ENCODE data around the gene NACA2. TPM values are rescaled to one million over a fixed set of nuclear protein-coding genes. Genes with fewer than 3 reads are reported as not detected.

Gene NACA2
- total RNA-seq, 1 experiment from 2014 or later = not detected

GRCh38 chr17:61584266-61584665 lies 6.8 kb downstream of the NACA2 start:
- POLR2A ChIA-PET = no interaction called here
- H3K9me3 Mint-ChIP-seq = no peaks in the 10 kb centered on the region
- H3K4me1 Mint-ChIP-seq = peaks cover 3% of the 10 kb centered on the region; the same call in 1 of the 2 replicates
- CTCF ChIA-PET = interaction anchor here (1.1 to 2.4 kb wide), 3 partner anchors 10 to 172 kb away, joined by 3 to 13 read pairs (median 3); no protein-coding TSS in a partner anchor
- no peak for ATAC-seq
- H3K4me3 Mint-ChIP-seq = no peak overlapping the region
- DNase-seq (ENCODE audit: low spot score) = no peak
- H3K27ac Mint-ChIP-seq = no peak overlapping the region
- TF ChIP-seq SP1 (CRISPR knock-in tag; conservative IDR thresholded peaks at IDR 0.05) = no peak
- TF ChIP-seq JAZF1 (CRISPR knock-in tag; IDR thresholded peaks at IDR 0.05) = no peak
- no peak for TF ChIP-seq ZNF138 (CRISPR knock-in tag; conservative IDR thresholded peaks at IDR 0.05)
- no peak for TF ChIP-seq NR2C2 (CRISPR knock-in tag; IDR thresholded peaks at IDR 0.05)
- TF ChIP-seq SMAD4 (CRISPR knock-in tag; IDR thresholded peaks at IDR 0.05) = no peak
- no peak for TF ChIP-seq STAT6 (CRISPR knock-in tag; conservative IDR thresholded peaks at IDR 0.05; ENCODE audit: low read depth)
- no peak for TF ChIP-seq CREM (CRISPR knock-in tag; IDR thresholded peaks at IDR 0.05)
- TF ChIP-seq ATF1 (CRISPR knock-in tag; IDR thresholded peaks at IDR 0.05) = no peak
- TF ChIP-seq ZNF317 (CRISPR knock-in tag; IDR thresholded peaks at IDR 0.05; ENCODE audit: borderline replicate concordance, low read depth) = no peak
- no peak for TF ChIP-seq ZMAT4 (CRISPR knock-in tag; IDR thresholded peaks at IDR 0.05)
- no peak for TF ChIP-seq AFF4 (CRISPR knock-in tag; IDR thresholded peaks at IDR 0.05; ENCODE audit: borderline replicate concordance)
- no peak for TF ChIP-seq FOXJ3 (CRISPR knock-in tag; IDR thresholded peaks at IDR 0.05; ENCODE audit: borderline replicate concordance)
- TF ChIP-seq ZSCAN18 (CRISPR knock-in tag; IDR thresholded peaks at IDR 0.05) = no peak
- TF ChIP-seq CDX4 (CRISPR knock-in tag; IDR thresholded peaks at IDR 0.05; ENCODE audit: borderline replicate concordance) = no peak
- no peak for TF ChIP-seq RORB (CRISPR knock-in tag; IDR thresholded peaks at IDR 0.05)
- TF ChIP-seq ETV6 (CRISPR knock-in tag; IDR thresholded peaks at IDR 0.05) = no peak
- TF ChIP-seq GTF2I (CRISPR knock-in tag; conservative IDR thresholded peaks at IDR 0.05) = no peak
- TF ChIP-seq E2F1 (CRISPR knock-in tag; IDR thresholded peaks at IDR 0.05) = no peak
- no peak for TF ChIP-seq CREB1 (CRISPR knock-in tag; IDR thresholded peaks at IDR 0.05)
- TF ChIP-seq ERG (CRISPR knock-in tag; IDR thresholded peaks at IDR 0.05) = no peak
- no peaks in the 10 kb centered on the region for H3K27me3 Mint-ChIP-seq (ENCODE audit: low read depth)
- no peaks in the 10 kb centered on the region for H3K36me3 Mint-ChIP-seq

All from WTC11 (cell line).